ENCODE data around the gene SLC24A3. TPM values are rescaled to one million over a fixed set of nuclear protein-coding genes. Genes with fewer than 3 reads are reported as not detected.

The SLC24A3 gene
- total RNA-seq, 4 donors from 2014 or later: 12.9 to 49.8 (median 27.6) TPM

GRCh38 chr20:19371112-19371511, 158.7 kb downstream of the SLC24A3 start:
- no peak for DNase-seq
- no peak for TF ChIP-seq CTCF (IDR thresholded peaks at IDR 0.05)
- TF ChIP-seq POLR2A (IDR thresholded peaks at IDR 0.05): no peak
- Histone ChIP-seq H3K27ac (no peak overlapping the region), H3K36me3 (no peaks in the 10 kb centered on the region), H3K27me3 (no peaks in the 10 kb centered on the region), H3K9me3 (no peaks in the 10 kb centered on the region), H3K4me1 (no peaks in the 10 kb centered on the region), H3K4me3 (no peak overlapping the region)
- intact Hi-C loops (cut with DNase I; ENCODE audit: low total_unique reads): no loop called here

- intact Hi-C loops (cut with DNase I; ENCODE audit: low total_unique reads): no loop called here
- no peak for DNase-seq
- TF ChIP-seq CTCF (IDR thresholded peaks at IDR 0.05) (no peak), POLR2A (IDR thresholded peaks at IDR 0.05) (no peak)
Measured at GRCh38 chr20:19374216-19374615, 161.8 kb downstream of the SLC24A3 start.

GRCh38 chr20:19375395-19375794, 163.0 kb downstream of the SLC24A3 start:
- Histone ChIP-seq H3K27ac (no peak overlapping the region), H3K9me3 (no peaks in the 10 kb centered on the region), H3K4me3 (no peak overlapping the region), H3K36me3 (no peaks in the 10 kb centered on the region), H3K4me1 (no peaks in the 10 kb centered on the region), H3K27me3 (no peaks in the 10 kb centered on the region)
- DNase-seq: no peak
- TF ChIP-seq CTCF (IDR thresholded peaks at IDR 0.05) (no peak), POLR2A (IDR thresholded peaks at IDR 0.05) (no peak)
- intact Hi-C loops (cut with DNase I; ENCODE audit: low total_unique reads): no loop called here

More at GRCh38 chr20:19374216-19374615, 161.8 kb downstream of the SLC24A3 start:
- Histone ChIP-seq H3K36me3 (no peaks in the 10 kb centered on the region), H3K27ac (no peak overlapping the region), H3K27me3 (no peaks in the 10 kb centered on the region), H3K9me3 (no peaks in the 10 kb centered on the region), H3K4me3 (no peak overlapping the region), H3K4me1 (no peaks in the 10 kb centered on the region)

- no peak for DNase-seq
- H3K27me3 ChIP-seq: no peaks in the 10 kb centered on the region
- H3K4me1 ChIP-seq: no peaks in the 10 kb centered on the region
- H3K27ac ChIP-seq: no peak overlapping the region
- H3K36me3 ChIP-seq: no peaks in the 10 kb centered on the region
- TF ChIP-seq CTCF (IDR thresholded peaks at IDR 0.05) (no peak), POLR2A (IDR thresholded peaks at IDR 0.05) (no peak)
- H3K9me3 ChIP-seq: no peaks in the 10 kb centered on the region
- intact Hi-C loops (cut with DNase I; ENCODE audit: low total_unique reads): no loop called here
- H3K4me3 ChIP-seq: no peak overlapping the region
Measured at GRCh38 chr20:19375801-19376200, 163.4 kb downstream of the SLC24A3 start.

- H3K27me3 ChIP-seq: no peaks in the 10 kb centered on the region
- peak in 1 of 2 donors; percentile 52 for DNase-seq
- H3K36me3 ChIP-seq: no peaks in the 10 kb centered on the region
- no peaks in the 10 kb centered on the region for H3K9me3 ChIP-seq
- no peak overlapping the region for H3K27ac ChIP-seq
- intact Hi-C loops (cut with DNase I; ENCODE audit: low total_unique reads): no loop called here
- no peaks in the 10 kb centered on the region for H3K4me1 ChIP-seq
- no peak overlapping the region for H3K4me3 ChIP-seq
- TF ChIP-seq CTCF (IDR thresholded peaks at IDR 0.05): no peak
- TF ChIP-seq POLR2A (IDR thresholded peaks at IDR 0.05): no peak
Measured at GRCh38 chr20:19376451-19377229, 164.2 kb downstream of the SLC24A3 start.
